GM13976 (cell line): ENCODE measurements around the gene CLSTN2.

Source experiments
- DNase-seq: peaks from one replicate; pipeline ENCODE4 v3.0.0; 2012; ENCODE audit warnings: low spot score
- in situ Hi-C: fragments of 300-500 bp; cut with MboI; formaldehyde crosslinking; loops from one replicate; pipeline ENCODE4 v1.12.0; 2022; ENCODE audit warnings: low sequenced_read_pairs, mixed read lengths, inconsistent platforms; ENCODE audit not compliant: unreplicated experiment
- TF ChIP-seq, protein P1 (sequence below): IDR thresholded peaks from 2 replicates; pipeline ENCODE4 v1.5.1; 2012; ENCODE audit warnings: borderline replicate concordance, mild to moderate bottlenecking; ENCODE audit not compliant: insufficient read depth; ENCODE audit errors: extremely low read depth, missing control alignments, control extremely low read depth

The CLSTN2 gene

DNA sequence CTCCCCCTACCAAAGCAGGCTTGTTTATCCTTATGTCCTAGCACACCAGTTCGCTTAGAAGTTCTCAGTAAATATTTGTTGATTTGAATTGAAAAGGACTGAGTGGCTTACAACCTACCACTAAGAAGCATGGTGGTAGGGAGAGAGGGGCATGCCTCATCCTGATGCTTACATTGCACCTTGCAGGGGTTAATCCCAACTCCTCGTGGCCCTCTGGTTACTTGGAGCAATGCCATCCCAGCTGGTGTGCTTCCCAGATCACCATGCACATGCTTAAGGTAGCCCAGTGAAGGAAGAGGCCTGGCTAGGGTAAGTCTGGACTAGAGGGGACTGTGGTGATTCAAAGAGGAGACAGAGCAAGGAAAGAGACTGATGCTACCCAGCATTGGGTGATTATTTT, 253.3 kb downstream of the CLSTN2 start:
- in situ Hi-C loops, result no loop called here
- TF ChIP-seq, protein P1, sequence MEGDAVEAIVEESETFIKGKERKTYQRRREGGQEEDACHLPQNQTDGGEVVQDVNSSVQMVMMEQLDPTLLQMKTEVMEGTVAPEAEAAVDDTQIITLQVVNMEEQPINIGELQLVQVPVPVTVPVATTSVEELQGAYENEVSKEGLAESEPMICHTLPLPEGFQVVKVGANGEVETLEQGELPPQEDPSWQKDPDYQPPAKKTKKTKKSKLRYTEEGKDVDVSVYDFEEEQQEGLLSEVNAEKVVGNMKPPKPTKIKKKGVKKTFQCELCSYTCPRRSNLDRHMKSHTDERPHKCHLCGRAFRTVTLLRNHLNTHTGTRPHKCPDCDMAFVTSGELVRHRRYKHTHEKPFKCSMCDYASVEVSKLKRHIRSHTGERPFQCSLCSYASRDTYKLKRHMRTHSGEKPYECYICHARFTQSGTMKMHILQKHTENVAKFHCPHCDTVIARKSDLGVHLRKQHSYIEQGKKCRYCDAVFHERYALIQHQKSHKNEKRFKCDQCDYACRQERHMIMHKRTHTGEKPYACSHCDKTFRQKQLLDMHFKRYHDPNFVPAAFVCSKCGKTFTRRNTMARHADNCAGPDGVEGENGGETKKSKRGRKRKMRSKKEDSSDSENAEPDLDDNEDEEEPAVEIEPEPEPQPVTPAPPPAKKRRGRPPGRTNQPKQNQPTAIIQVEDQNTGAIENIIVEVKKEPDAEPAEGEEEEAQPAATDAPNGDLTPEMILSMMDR, result no peak
- no peak for DNase-seq

DNA sequence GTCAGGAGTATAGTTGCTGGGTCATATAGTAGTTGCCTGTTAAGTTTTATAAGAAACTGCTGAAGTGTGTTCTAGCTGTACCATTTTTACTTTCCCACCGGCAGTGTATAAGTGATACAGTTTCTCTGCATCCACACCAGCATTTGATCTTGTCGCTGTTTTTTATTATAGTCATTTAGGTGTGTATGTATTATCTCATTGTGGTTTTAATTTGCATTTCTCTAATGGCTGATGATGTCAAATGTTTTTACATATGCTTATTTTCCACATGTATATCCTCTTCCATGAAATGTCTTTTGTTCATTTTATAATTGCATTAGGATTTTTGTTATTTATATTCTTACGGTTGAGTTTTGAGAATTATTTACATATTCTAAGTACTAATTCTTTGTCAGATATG, 254.3 kb downstream of the CLSTN2 start:
- DNase-seq, result no peak
- TF ChIP-seq, protein P1, result no peak
- in situ Hi-C loops, result no loop called here

DNA sequence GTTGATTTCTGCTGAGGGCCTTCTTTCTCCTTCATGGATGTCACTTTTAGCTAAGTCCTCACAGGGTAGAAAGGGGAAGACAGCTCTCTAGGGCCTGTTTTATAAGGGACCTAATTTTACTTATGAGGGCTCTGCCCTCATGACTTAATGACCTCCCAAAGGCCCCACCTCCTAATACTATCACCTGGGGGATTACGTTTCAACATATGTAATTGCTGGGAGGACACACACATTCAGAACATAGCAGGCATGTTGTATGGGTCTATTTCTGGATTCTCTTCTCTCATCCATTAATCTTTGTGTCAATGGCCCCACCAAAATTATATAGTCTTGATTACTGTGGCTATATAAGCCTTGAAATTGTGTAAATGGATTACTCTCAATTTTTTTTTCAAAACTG, 255.0 kb downstream of the CLSTN2 start:
- in situ Hi-C loops, result no loop called here
- TF ChIP-seq, protein P1, result no peak
- DNase-seq, result no peak

DNA sequence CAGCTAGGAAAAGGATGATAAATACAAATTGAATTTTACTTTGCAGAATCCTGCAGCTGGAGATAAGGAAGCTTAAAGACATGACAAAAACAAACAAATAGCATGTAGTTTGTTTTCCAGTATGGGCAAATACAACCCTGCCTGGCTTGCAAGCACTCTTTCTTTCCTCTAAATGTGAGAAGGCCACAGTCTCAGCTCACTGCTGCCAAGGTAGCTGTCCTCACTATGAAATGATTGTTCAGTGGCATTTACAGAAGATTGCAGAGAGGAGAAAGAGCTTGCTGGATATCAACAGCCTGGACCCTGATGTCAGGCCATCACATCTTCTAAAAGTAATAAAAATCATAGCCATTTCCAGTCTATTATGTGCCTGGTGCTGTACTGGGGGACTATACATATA, 262.0 kb downstream of the CLSTN2 start:
- TF ChIP-seq, protein P1, result no peak
- in situ Hi-C loops, result no loop called here

DNA sequence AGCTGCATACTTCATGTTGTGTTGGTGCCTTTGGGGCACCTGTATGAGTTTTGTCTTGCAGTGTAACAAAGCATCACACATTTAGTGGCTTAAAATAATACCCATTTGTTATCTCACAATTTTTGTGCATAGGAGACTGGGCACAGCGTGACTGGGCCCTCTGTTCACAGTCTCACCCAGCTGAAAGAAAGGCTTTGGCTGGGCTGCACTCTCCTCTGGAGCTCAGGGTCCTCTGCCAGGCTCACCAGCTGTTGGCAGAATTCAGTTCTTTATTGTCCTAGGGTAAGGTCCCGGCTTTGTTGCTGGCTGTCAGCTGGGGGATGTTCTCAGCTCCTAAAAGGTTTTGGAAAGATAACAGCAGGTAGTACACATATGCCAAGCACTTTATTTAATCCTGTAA, 263.3 kb downstream of the CLSTN2 start:
- DNase-seq, result no peak
- TF ChIP-seq, protein P1, result no peak
- in situ Hi-C loops, result no loop called here

More for the DNA sequence above, 262.0 kb downstream of the CLSTN2 start:
- DNase-seq, result no peak

DNA sequence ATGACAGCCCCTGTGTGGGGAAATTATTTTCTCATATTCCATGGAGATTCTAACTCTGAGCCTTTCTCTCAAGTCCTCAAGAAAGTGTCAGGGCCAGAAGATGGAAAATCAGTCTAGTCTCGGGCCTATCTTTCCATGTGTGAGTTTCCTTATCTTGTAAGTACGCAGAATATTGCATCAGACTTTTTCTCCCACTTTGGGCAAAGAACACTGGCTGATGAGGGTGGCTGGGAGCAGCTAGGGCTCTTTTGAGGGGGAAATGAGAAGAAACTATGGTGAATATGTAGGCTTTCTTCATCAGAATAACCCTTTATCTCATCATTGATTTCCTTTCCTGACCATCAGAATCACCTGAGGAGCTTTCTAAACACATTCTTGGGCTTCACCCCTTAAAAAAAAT, 264.0 kb downstream of the CLSTN2 start:
- in situ Hi-C loops, result no loop called here

More for the DNA sequence above, 264.0 kb downstream of the CLSTN2 start:
- no peak for DNase-seq
- TF ChIP-seq, protein P1, result no peak
